Measurements from ENCODE around the gene CA12.
"Not testable (repeated sequence)": the region's sequence is repeated elsewhere in the genome, so short reads cannot be mapped to it uniquely, and the experiment has no call there.

The CA12 gene

DNA sequence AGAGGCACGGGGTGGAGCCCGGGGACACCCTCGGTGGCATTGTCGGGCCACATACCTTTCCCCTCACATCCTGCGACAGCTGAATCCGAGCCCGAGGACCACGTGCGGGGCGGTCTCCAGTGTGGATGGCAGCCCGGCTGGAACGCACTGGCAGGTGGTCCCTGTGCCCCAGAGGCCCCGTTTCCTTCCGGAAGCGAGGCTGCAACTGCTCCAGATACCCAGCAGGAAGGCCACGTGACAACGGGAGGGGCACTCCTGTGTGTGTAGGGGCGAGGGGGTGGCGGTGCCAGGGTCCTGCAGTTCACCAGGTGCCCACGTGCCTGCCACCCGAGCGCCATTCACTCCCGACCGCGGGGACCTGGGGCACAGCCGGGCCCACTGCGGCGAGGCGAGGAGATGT, 60.2 kb downstream of the CA12 start:
- in situ Hi-C loops (cut with HindIII; ENCODE audit: low pct_ligation_motif_present, low sequenced_read_pairs), result no loop called here
- no peak for DNase-seq
- H3K4me3 ChIP-seq (ENCODE audit: low read depth, low read length), result no peak overlapping the region
- H3K27ac ChIP-seq, result no peak overlapping the region
- TF ChIP-seq CTCF (IDR thresholded peaks at IDR 0.05; ENCODE audit: low read depth, low read length, missing control alignments), result no peak
- no peaks in the 10 kb centered on the region for H3K36me3 ChIP-seq (replicated peaks)
- H3K27me3 ChIP-seq (replicated peaks), result no peaks in the 10 kb centered on the region

GRCh38 chr15:63320981-63321380, 60.7 kb downstream of the CA12 start:
- in situ Hi-C loops (cut with HindIII; ENCODE audit: low pct_ligation_motif_present, low sequenced_read_pairs); H3K27me3 ChIP-seq (replicated peaks); H3K4me3 ChIP-seq (ENCODE audit: low read depth, low read length); DNase-seq; H3K27ac ChIP-seq; H3K36me3 ChIP-seq (replicated peaks): not testable (repeated sequence)

DNA sequence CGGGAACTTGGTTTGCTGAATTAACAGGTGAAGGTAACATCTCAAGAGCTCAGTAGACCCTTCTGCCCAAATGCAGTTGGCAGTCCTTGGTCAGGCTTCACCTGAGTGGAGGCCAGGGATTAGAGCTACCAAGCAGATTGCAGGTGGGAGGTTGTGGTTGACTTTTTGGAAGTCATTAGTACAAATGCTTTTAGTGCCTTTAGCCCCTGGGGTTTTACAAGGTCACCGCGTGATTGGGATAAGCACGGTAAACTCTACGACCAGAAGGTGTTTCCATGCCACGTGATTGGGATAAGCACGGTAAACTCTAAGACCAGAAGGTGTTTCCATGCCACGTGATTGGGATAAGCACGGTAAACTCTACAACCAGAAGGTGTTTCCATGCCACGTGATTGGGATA, 61.2 kb downstream of the CA12 start:
- H3K36me3 ChIP-seq (replicated peaks); in situ Hi-C loops (cut with HindIII; ENCODE audit: low pct_ligation_motif_present, low sequenced_read_pairs); DNase-seq; H3K27me3 ChIP-seq (replicated peaks); H3K27ac ChIP-seq; H3K4me3 ChIP-seq (ENCODE audit: low read depth, low read length): not testable (repeated sequence)

DNA sequence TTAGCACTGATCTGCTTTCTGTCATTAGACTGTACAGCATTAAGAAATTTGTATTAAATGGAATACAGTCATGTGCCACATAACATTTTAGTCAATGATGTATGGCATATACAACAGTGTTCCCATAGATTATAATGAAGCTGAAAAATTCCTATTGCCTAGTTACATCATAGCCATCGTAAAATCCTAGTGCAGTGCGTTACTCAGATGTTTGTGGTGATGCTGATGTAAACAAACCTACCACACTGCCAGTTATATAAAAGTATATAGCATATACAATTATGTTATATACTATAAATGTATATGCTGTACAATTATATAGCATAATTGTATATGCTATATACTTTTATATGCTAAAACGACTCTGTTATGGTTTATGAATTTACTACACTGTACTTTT, 62.6 kb downstream of the CA12 start:
- Histone ChIP-seq H3K27me3 (replicated peaks) (no peaks in the 10 kb centered on the region), H3K36me3 (replicated peaks) (no peaks in the 10 kb centered on the region), H3K4me3 (ENCODE audit: low read depth, low read length) (no peak overlapping the region), H3K27ac (no peak overlapping the region)
- no peak for DNase-seq
- no peak for TF ChIP-seq CTCF (IDR thresholded peaks at IDR 0.05; ENCODE audit: low read depth, low read length, missing control alignments)
- in situ Hi-C loops (cut with HindIII; ENCODE audit: low pct_ligation_motif_present, low sequenced_read_pairs), result no loop called here

DNA sequence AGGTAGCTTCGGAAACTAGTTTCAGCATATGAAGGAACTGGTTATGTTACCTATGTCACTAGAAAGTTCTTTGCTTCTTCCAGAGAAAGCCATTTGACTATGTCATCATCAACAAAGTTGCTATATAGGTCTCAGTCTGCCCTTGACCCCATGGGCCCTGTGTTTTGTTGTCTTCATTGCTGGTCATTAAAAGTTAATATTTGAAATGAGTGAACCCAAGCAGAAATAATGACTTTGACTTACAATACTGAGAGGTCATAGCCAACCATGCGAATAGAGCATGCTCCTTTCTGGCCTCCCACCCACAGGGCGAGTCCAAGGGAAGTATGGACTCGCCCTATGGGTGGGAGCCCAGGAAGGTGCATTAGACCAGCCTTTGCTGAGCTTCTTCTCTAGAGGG, 63.3 kb downstream of the CA12 start:
- no peaks in the 10 kb centered on the region for H3K27me3 ChIP-seq (replicated peaks)
- in situ Hi-C loops (cut with HindIII; ENCODE audit: low pct_ligation_motif_present, low sequenced_read_pairs), result no loop called here
- no peaks in the 10 kb centered on the region for H3K36me3 ChIP-seq (replicated peaks)
- H3K4me3 ChIP-seq (ENCODE audit: low read depth, low read length), result no peak overlapping the region
- TF ChIP-seq CTCF (IDR thresholded peaks at IDR 0.05; ENCODE audit: low read depth, low read length, missing control alignments), result no peak
- no peak overlapping the region for H3K27ac ChIP-seq
- no peak for DNase-seq

DNA sequence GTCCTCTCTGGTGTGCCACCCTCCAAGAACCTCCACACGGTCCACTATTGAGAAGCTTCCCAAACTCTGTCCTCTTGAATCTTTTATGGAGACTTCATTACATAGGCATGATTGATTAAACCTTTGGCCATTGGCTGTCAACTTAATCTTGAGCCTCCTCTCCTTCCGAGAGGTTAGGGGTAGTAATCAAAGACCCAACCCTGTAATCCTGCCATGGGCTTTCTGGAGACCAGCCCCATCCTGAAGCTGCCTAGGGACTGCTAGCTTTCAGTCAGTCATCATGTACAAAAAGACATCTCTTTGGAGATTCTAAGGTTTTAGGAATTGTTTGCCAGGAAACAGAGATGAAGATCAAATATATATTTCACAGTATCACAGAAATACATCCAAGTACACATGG, 67.2 kb downstream of the CA12 start:
- in situ Hi-C loops (cut with HindIII; ENCODE audit: low pct_ligation_motif_present, low sequenced_read_pairs), result no loop called here
- TF ChIP-seq CTCF (IDR thresholded peaks at IDR 0.05; ENCODE audit: low read depth, low read length, missing control alignments), result no peak
- DNase-seq, result no peak
- Histone ChIP-seq H3K4me3 (ENCODE audit: low read depth, low read length) (no peak overlapping the region), H3K27ac (no peak overlapping the region), H3K36me3 (replicated peaks) (no peaks in the 10 kb centered on the region), H3K27me3 (replicated peaks) (no peaks in the 10 kb centered on the region)

GRCh38 chr15:63313825-63314224, 67.8 kb downstream of the CA12 start:
- in situ Hi-C loops (cut with HindIII; ENCODE audit: low pct_ligation_motif_present, low sequenced_read_pairs), result no loop called here
- no peak for TF ChIP-seq CTCF (IDR thresholded peaks at IDR 0.05; ENCODE audit: low read depth, low read length, missing control alignments)
- Histone ChIP-seq H3K4me3 (ENCODE audit: low read depth, low read length) (no peak overlapping the region), H3K27ac (no peak overlapping the region), H3K27me3 (replicated peaks) (no peaks in the 10 kb centered on the region), H3K36me3 (replicated peaks) (no peaks in the 10 kb centered on the region)
- DNase-seq, result no peak

Data from brain microvascular endothelial cell (primary cell).